ENCODE measurements around the gene SRP68. TPM values are rescaled to one million over a fixed set of nuclear protein-coding genes. Genes with fewer than 3 reads are reported as not detected.
"Not testable (repeated sequence)": the region's sequence is repeated elsewhere in the genome, so short reads cannot be mapped to it uniquely, and the experiment has no call there.

The SRP68 gene
- total RNA-seq, 1 donor from 2014 or later: 30.8 TPM

GRCh38 chr17:76049239-76049638 lies 23.1 kb downstream of the SRP68 start:
- no peak for ATAC-seq
- no peak for DNase-seq (ENCODE audit: low spot score)

DNA sequence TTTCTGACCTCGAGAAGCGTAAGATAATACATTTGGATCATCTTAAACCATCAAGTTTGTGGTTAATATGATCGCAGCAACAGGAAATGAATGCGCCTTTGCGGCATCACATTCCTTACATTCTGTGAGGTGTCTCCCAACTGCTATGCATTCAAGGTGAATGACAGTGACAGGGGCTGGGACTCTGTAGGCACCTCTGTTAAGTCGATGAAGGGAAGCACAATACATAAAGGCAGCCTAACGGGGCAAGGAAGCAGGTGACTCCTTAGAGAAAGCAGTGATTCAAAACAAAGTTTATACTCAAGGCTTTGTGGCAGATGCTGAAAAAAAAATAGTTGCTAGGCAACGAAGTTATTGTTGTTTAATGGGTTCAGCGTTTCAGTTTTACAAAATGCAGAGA lies 23.6 kb downstream of the SRP68 start:
- DNase-seq (ENCODE audit: low spot score) (no peak), ATAC-seq (no peak)

GRCh38 chr17:76048025-76048605 lies 24.2 kb downstream of the SRP68 start:
- no peak for DNase-seq (ENCODE audit: low spot score)

GRCh38 chr17:76046064-76046463 lies 26.3 kb downstream of the SRP68 start:
- no peak for DNase-seq (ENCODE audit: low spot score)
- no peak for ATAC-seq

More at GRCh38 chr17:76048025-76048605, 24.2 kb downstream of the SRP68 start:
- ATAC-seq: no peak

GRCh38 chr17:76044475-76045007 lies 27.8 kb downstream of the SRP68 start:
- not testable (repeated sequence) for DNase-seq (ENCODE audit: low spot score); ATAC-seq

- not testable (repeated sequence) for ATAC-seq; DNase-seq (ENCODE audit: low spot score)
These were observed 29.4 kb downstream of the SRP68 start for GRCh38 chr17:76042868-76043267.

DNA sequence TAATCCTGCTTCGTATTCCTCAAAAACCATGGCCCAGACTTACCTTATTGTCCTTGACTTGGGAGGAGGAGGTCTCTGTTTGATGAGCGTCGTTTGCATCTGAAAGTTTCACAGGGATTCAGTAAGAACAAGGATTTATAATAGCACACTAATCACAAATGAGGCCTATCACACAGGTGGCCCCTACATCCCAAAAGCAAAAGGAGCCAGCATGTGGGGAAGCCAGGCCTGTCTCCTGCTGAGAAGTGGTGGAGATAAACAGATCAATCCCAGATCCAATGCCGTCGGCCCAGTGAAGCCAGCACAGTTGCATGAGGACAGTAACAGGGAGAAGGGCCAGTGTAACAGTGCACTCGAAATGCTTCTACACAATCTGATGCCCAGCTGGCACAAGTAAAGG lies 31.9 kb downstream of the SRP68 start:
- no peak for ATAC-seq

GRCh38 chr17:76039121-76039520 lies 33.2 kb downstream of the SRP68 start:
- DNase-seq (ENCODE audit: low spot score): no peak

More for the DNA sequence above, 31.9 kb downstream of the SRP68 start:
- DNase-seq (ENCODE audit: low spot score): no peak

DNA sequence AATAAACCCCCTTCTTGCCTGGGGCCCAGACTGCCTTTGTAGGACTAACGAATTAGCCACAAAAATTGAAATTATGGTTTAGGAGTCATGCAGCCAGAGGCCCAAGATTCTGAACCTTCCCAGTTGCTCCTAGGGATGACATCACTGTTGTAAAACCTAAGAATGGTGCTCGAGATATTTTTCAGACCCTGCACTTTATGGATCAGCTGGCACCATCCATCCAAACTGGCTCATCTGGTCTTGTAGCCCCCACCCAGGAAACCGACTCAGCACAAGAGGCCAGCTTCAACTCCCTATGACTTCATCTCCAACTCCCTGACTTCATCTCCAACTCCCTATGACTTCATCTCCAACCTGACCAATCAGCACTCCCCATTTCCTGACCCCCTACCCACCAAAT lies 34.3 kb downstream of the SRP68 start:
- no peak for ATAC-seq

More at GRCh38 chr17:76039121-76039520, 33.2 kb downstream of the SRP68 start:
- ATAC-seq: no peak

DNA sequence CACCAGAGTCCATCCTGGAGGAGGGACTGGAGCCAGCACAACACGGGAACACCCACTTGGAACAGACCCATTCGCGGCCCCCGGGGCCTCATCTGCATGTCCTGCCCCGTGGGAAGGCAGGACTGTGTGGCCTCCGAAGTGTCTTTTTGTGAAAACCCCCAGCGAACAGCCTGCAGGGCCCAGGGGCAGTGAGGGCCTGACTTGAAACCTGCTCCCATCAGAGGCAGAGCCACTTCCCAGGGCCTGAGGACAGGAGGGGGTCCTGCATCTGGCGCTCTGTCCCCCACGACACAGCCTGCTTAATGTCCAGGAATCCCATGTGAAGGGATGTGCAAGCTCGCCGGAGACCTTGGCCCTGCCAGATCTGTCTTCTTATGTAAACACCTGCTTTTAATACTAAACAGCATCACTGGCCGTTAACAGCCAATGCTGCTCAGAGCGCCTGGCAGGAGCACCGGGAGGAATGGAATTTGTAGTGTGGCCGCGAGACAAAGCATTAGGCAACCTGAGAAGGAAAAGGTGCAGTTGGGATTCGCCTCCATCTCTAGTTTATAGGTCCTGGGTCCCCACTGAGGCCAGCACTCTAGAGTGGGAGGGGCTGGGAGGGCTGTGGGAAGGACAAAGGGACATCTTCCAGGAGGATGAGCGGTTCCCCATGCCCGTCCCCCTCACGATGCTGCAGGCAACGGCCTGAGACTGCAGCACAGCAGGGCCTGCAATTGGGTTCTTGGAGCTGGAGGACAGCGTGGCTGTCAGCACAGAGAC lies 35.6 kb downstream of the SRP68 start:
- ATAC-seq: peak; percentile 81
- no peak for DNase-seq (ENCODE audit: low spot score)

More for the DNA sequence above, 34.3 kb downstream of the SRP68 start:
- DNase-seq (ENCODE audit: low spot score): no peak

DNA sequence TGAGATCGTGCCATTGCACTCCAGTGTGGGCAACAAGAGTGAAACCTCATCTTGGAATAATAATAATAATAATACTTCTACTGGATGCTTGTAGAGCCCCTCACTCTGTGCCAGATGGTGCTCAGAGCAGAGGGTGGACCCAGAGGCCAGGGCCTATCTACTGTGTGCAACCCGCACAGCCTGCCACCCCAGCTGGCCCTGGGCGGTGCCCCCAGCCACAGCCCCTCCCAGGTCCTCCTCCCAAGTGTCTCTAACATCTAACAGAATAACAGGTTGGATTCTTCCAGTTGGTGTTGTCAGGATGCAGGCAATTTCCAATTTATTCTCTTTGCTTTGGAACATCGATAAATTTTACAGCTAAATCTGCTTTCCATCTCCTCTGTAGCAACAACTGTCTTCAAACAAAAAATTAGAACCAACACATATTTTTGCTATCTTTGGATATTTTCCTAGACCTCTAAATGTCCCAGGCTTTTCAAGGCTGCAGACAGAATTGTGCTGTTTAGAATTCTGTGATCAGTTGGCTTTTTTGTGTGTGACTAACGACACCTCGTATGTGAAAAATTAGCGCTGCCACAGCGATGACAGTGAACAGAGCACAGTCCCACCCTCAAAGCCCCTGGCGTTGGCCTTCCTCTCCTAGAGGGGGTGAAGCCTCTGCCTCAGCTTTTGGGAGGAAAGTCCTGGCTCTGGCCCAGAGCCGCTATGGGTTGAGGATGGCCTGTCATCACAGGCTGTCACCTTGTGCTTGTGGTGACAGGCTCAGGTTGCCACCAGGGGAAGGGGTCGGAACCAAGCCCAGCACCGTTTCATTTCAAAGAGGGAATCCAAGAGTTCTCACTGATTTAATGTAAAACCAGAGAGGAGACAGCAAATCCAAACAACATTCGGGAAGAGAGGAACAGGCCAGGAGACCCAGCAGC lies 37.6 kb downstream of the SRP68 start:
- ATAC-seq (no peak), DNase-seq (ENCODE audit: low spot score) (no peak)

- DNase-seq (ENCODE audit: low spot score) (no peak), ATAC-seq (no peak)
These were observed 39.2 kb downstream of the SRP68 start for GRCh38 chr17:76033139-76033538.

- ATAC-seq: no peak
- DNase-seq (ENCODE audit: low spot score): no peak
These were observed 39.6 kb downstream of the SRP68 start for GRCh38 chr17:76032780-76033108.

- DNase-seq (ENCODE audit: low spot score) (no peak), ATAC-seq (peak; percentile 7)
These were observed 40.1 kb downstream of the SRP68 start for GRCh38 chr17:76032073-76032779.

GRCh38 chr17:76027159-76027839 lies 45.0 kb downstream of the SRP68 start, which contains the start of gene EVPL:
Gene EVPL, minus strand, starts transcription at chr17:76027306. Its CDS starts 108 bp downstream, at chr17:76027198.
- DNase-seq (ENCODE audit: low spot score): no peak
- ATAC-seq: no peak

DNA sequence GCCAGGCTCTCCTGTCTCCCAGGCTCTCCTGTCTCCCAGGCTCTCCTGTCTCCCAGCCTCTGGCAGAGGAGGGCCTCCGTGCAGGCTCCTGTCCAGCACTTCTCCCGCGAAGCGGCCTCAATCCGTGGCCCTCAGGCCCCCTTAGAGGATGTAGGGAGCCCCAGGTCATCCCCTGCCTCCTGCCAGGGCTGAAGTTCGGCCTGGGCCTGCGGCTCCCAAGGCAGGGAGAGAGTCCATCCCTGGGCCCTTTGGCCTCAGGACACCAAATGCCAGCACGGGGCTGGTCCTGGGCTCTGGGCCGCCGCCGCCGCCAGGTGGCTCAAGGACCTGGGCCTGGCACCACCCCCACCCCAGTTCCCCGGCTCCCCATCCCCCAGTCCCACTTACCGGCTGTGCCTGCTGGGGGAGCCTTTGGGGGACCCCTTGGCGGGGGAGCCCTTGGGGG lies 45.6 kb downstream of the SRP68 start:
- no peak for DNase-seq (ENCODE audit: low spot score)

DNA sequence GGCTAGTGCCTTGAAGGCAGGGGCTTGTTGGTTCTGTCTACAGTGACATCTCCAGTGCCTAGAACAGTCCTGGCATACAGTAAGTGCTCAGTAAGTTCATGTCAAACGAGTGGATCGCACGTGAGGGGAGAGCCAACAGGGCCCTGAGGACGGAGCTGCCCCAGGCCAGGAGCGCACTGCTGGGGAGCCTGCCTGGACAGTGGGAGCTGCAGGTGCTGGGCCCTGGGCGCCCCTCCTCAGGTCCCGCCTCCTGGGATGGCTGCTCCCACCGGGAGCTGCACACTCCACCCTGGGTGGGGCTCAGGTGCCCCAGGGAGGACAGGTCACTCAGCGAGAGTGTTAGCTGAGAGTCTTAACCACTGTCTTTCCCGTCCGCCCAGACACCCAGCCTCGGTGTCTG lies 47.0 kb downstream of the SRP68 start:
- DNase-seq (ENCODE audit: low spot score) (no peak), ATAC-seq (no peak)

More for the DNA sequence above, 45.6 kb downstream of the SRP68 start:
- peak; percentile 31 for ATAC-seq

DNA sequence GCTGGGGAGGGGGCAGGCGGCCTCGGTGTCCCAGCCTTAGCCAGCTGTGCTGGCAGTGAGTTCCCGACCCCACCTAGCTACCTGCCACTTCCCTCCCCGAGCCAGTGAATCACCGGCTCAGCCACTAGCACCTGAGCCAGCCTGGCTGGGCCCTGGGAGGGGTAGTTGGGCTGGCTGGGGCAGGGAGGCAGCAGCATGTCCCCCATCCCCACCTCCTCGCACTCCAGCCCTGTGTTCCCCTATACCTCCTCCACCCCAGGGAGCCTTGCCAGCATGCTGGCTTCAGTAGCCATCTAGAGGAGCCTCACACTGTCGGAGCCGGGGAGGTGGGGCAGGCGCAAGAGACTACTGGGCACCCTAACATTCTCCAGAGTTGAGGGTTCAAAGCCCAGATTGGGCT lies 48.0 kb downstream of the SRP68 start:
- no peak for ATAC-seq
- no peak for DNase-seq (ENCODE audit: low spot score)

DNA sequence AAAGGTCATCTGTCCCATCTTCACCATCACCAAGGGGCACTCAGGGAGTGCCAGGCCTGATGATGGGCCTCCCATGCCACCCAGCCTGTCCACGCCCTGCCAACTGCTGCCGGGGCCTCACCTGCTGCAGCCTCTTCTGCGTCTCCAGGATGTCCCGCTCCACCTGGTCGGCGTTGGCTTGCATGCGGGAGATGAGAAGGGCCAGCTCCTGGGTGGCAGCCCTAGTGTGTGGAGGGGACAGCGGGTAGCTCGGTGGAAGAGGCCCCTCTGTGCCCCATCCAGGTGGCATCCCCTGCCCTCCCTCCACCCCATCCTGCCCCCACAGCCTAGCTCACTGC lies 48.4 kb downstream of the SRP68 start:
- DNase-seq (ENCODE audit: low spot score) (no peak), ATAC-seq (no peak)

Data from left lobe of liver (tissue), 2 donors.